Stimulated activated CD4-positive, alpha-beta T cell treated with anti-CD3 and anti-CD28 coated beads, Interleukin-12 subunit alpha, Interleukin-12 subunit beta, amount 100 ng/mL, for 48 hours (primary cell): ENCODE data around the gene EPB42.
"Not testable (repeated sequence)": the region's sequence is repeated elsewhere in the genome, so short reads cannot be mapped to it uniquely, and the experiment has no call there.

ENCODE experiments used
- DNase-seq, 3 donors: peaks; one replicate each; pipeline ENCODE4 v3.0.0-alpha.2; 2020; ENCODE audit warnings: low read depth in 2 of 3, low spot score in 1 of 3

EPB42 gene

GRCh38 chr15:43187544-43188155 lies 33.2 kb downstream of the EPB42 start:
- no peak for DNase-seq

DNA sequence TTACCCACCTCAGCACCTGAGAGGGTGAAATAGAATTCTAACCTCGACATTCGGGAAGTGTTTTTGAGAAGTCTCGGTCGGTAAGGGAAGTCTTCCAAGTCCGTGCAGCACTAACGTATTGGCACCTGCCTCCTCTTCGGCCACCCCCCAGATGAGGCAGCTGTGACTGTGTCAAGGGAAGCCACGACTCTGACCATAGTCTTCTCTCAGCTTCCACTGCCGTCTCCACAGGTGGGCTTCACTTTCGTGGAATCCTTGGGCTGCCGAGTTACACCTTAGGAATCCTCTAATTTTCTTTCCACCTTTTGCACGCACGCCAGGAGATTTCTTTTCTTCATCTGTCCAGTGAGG lies 34.8 kb downstream of the EPB42 start:
- peak in 1 of 3 donors; percentile 6 for DNase-seq

- peak; percentile 84 to 92 (median 88) for DNase-seq
Observed at GRCh38 chr15:43185157-43186002, 35.4 kb downstream of the EPB42 start, which contains the start of gene CCNDBP1. Gene CCNDBP1 (plus strand): TSS chr15:43185403. CDS start chr15:43185499, 96 bp downstream.

DNA sequence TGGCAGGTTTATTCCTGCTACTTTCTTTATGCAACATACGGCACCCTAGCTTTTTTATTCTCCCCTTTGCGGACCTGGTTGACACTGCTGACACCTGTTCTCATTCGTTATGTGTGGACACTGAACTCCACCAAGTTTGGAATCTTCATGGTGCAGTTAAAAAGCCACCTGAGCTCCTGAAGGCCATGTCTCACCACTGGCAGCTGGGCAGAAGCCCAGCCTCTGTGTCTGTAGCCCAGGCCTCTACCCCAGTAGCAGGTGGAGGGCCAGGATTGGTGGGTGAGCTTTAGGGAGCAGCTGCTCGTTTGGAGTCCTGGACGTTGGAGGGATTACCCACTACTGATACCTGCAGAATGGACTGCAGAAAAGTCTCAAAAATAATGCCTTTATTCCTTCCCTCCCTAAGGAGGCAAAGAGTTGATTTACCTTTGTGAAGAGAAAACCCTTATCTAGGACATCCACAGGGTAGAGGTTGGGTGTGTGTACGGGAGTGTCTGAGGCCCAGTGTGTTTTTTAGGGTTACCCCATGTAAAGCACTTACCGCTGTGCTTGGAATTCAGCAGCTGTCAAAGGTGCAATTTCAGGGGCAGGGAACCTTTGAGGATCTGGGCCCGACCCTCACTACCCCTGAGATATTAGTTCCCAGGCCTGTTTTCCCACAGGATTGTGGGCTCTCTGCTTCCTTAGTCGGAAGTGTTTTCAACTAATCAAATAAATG lies 36.3 kb downstream of the EPB42 start:
- DNase-seq = no peak

DNA sequence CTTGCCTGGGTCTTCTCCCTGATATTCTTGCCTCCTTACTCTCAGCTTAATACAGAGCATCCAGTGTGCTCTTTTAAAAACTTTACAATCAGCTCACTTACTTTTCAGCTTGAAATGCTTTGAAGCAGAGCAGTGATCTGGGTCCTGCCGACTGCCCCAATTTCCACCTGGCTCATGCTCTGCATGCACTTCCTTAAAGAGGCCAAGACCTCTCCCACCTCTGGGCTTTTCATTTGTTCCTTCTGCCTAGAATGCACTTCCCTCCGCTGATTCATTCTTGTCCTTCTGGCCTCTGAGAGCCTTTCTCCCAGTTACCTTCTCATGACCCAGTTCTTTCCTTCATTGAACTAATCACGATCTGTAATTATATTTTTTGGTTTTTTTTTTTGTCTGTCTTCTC lies 37.5 kb downstream of the EPB42 start:
- DNase-seq = no peak

DNA sequence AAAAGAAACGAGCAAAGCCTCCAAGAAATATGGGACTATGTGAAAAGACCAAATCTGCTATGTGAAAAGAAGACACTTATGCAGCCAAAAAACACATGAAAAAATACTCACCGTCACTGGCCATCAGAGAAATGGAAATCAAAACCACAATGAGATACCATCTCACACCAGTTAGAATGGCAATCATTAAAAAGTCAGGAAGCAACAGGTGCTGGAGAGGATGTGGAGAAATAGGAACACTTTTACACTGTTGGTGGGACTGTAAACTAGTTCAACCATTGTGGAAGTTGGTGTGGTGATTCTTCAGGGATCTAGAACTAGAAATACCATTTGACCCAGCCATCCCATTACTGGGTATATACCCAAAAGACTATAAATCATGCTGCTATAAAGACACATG lies 43.7 kb downstream of the EPB42 start:
- DNase-seq = not testable (repeated sequence)

- not testable (repeated sequence) for DNase-seq
Observed at GRCh38 chr15:43175656-43176309, 45.0 kb downstream of the EPB42 start.

GRCh38 chr15:43169888-43170287 lies 50.9 kb downstream of the EPB42 start:
- DNase-seq = no peak

GRCh38 chr15:43168192-43169107 lies 52.4 kb downstream of the EPB42 start:
- DNase-seq = no peak

- DNase-seq = not testable (repeated sequence)
Observed at GRCh38 chr15:43167261-43167660, 53.6 kb downstream of the EPB42 start.

- no peak for DNase-seq
Observed at GRCh38 chr15:43165801-43166325, 55.0 kb downstream of the EPB42 start.

- DNase-seq = no peak
Observed at GRCh38 chr15:43153269-43153668, 67.5 kb downstream of the EPB42 start.

GRCh38 chr15:43151688-43152087 lies 69.1 kb downstream of the EPB42 start:
- no peak for DNase-seq

DNA sequence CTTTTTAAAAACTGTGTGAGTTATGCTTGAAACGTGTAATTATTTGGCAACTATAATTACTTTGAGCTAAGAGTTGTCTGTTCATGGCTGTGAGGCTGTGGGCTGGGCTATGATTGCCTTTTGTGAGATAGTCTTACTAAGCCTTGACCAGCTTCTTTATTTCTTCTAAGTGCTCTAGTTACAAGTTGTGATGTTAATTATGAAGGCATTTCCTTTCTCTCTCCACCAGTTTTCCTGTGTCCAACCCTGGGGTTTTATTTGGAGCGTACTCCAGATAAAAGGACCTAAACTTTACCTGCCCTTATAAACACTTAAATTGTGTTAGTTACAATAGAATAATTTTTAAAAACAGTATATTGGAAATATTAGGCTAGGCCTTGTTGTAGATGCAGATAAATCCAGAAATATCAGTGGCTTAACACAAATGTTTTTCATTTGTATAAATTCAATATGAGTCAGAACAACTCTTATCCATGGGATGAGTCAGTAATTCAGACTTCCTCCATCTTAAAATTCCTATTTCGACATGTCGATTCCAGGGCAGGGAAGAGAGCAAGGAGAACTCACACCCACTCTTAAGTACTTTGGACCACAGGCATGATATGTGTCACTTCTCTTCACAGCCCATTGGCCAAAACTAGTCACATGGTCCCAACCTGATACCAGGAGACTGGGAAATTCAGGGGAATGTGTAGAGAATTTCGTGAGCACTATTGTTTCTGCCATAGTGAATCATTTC lies 70.5 kb downstream of the EPB42 start:
- DNase-seq = no peak
